HG03159 (cell line): Measurements from ENCODE around the gene CCDC112.
"Not testable (repeated sequence)": the region's sequence is repeated elsewhere in the genome, so short reads cannot be mapped to it uniquely, and the experiment has no call there.

ENCODE experiments used
- ATAC-seq: cut with Tn5 transposase; IDR thresholded peaks from one replicate; pipeline ENCODE4 v1.9.1; 2021; ENCODE audit warnings: mild to moderate bottlenecking, moderate library complexity; ENCODE audit not compliant: unreplicated experiment

CCDC112 gene

DNA sequence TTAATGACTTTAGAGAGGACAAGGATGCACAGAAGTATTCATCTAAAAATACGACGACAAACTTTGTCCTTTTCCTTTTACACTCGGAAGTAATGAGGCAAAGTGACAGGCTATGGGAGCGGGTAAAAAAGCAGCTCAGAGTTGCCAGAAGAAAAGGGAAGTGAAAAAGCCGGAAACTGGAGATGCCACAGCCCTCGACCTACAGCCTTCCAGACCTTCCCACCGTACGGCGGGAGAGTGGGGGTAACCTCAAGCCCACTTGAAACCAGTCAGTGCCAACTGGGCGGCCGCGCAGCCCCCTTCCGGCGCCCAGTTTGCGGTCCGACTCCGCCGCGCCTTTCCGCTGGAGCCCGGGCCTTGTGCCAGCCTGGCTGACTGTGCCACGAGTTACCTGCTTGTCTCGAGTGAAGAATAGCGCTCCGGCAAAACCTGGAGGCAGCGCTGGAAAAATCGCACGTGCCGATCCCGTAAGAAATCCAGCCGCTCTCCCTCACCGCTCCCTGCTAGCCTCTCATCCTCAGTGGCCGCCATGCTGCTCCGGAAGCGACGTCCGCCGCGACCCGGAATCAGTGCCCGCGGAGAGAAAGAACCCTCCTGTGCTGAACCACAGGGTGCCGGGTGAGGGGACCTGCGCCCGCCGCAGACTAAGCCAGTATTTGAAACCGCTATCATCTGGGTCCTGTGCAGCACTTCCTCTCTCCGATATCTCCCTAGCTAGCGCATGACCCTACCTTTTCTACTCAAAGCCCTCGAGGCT lies 34.0 kb downstream of the CCDC112 start, which contains the start of gene PGGT1B:
PGGT1B (minus strand) TSS at position 557 of the 757 bp plus-strand sequence; CDS start at position 531, 26 bp downstream.
- peak; percentile 89 for ATAC-seq

DNA sequence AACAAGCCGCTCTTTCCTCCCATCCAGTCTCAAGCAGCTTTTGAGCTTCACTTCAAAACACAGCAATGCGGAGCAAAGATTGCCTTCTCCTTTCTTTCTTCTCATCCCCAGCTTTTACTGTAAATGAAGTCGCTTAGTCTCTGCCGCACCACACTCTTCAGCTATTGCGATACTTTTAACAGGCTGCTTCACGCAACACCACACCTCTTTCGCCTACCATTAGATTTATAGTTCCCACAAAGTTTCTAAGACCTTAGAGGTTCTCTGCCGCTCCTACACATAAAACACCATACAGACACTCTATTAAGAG lies 34.5 kb downstream of the CCDC112 start:
- peak; percentile 51 for ATAC-seq

DNA sequence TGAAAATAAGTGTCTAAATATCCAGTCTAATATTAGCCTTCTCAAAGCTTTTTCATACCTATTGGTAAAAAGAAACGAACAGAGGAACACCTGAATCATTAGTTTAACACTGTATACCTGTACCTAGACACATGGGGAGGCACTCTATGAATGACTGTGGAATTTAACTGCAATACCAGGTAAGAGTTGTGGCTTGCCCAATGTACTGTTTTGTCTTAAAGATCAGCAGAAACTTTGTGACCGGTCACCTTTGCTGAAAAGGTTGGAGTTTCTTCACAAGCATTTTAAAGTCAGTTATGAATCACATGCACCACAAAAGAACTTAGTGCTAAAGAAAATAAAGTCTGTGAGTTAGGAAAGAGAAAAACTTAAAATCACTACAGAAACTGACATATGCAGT lies 36.2 kb downstream of the CCDC112 start:
- ATAC-seq = no peak

DNA sequence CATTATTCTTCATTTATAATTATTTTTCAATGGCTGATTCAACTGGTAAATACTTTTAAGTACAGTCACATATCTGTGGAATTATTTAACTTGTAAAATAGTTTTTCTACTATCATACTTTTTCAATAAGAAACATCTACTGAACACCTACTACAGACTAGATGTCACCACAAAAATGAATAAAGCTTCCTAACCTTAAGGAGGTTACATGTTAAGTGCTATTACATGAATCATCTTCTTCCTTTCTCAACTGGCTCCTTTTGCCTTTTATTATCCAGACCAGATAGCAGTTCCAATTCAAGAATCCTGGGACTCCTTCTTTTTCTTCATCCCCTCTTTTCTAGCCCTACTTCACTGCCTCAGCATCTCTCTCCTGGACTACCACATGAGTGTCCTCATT lies 38.5 kb downstream of the CCDC112 start:
- no peak for ATAC-seq

- ATAC-seq = not testable (repeated sequence)
These were observed 47.1 kb downstream of the CCDC112 start for GRCh38 chr5:115249379-115249778.

DNA sequence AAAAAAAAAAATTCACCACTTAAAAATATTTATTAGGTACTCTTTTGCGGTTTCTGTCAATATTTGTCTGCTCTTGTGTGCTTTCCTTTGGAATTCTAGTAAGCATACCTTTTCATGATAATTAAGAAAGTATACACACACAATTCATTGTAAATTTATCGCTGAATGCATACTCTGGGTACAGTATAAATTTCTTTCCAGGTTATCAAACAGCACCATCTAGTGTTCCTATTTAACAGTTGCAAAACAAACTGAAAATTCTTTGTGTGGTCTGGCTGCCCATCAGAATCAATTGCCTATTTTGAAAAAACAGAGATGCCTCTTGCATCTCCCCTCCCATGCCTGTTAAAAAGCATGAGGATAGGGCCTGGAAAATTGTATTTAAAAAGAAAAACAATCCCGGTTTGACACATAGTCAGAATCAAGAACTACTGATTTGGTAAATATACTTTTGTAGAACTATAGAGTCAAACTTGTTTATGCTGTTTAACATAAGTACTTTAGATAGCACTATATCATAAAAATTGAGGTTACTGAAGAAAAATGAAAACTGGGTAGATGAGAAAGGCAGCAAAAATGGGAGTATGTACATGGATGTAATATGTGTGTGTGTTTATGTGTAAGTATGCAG lies 50.0 kb downstream of the CCDC112 start:
- peak; percentile 61 for ATAC-seq

- ATAC-seq = peak; percentile 74
These were observed 53.0 kb downstream of the CCDC112 start for GRCh38 chr5:115243412-115243811.

DNA sequence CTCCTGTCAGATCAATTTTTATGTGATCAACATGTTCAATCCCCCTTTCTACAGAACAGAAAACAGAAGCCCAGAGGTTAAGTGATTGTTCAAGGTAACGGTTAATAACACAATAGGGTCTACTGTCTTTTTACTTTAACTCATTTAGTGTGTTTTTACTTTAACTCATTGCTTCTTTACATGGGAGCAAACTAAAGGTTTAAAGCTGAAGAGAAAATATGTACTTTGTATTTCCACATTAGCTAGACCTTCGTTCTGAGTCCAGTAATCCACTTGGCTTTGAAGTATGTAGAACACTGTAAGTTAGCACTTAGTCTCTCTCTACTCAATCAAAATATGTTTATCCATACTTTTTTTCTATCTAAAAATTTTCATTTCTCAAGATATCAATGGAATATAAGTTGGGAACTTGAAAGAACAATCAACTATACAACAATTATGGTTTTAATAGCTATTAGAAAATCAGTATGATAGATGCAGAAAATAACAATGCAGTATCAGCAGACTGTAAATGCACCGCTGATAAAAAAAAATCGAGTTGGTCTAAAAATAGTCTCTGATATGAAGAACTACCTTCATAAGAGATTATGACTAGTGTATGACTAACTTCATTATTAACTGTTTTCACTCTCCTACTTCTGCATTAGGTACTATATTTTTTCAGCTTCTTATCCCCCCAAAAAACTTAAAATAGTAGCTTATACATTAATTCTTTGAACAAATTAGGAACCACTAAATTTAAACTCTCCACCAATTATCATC lies 54.4 kb downstream of the CCDC112 start:
- no peak for ATAC-seq

DNA sequence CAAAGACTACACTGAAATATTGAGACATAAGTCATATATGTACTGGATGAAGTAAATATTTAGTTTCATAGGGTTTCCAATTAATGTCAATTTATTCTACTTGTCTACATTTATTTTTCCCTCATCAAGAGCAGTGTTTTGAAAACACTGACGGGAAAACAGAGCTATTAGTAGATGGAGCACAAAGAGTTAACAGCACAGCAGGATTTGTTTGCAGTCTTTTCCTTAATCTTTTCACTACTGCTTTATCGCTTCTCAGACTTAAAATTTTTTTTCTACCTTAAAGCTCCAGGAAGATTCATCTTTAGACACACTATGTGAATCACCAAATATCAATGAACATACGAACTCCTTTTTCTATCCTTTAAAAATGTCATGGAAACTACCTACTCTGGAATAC lies 59.4 kb downstream of the CCDC112 start:
- no peak for ATAC-seq

- ATAC-seq = no peak
These were observed 59.9 kb downstream of the CCDC112 start for GRCh38 chr5:115236599-115236998.

DNA sequence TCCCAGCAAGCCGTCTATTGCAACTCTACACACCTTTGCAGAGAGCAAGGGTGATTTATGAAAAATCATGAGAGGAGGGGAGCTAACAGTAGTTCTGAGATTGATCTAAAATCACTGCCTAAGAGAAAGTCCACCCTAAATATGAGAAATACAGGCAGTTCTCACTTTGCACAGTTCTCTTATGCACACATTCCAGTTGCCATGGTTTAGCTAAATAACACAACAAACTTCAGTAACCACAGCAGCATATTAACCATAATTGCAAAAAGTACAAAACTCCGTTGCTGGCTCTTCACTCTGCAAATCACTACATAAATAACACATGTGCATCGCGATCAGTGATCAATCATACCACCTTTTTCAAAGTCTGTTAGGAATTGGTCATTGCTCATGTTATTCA lies 64.9 kb downstream of the CCDC112 start:
- ATAC-seq = no peak

DNA sequence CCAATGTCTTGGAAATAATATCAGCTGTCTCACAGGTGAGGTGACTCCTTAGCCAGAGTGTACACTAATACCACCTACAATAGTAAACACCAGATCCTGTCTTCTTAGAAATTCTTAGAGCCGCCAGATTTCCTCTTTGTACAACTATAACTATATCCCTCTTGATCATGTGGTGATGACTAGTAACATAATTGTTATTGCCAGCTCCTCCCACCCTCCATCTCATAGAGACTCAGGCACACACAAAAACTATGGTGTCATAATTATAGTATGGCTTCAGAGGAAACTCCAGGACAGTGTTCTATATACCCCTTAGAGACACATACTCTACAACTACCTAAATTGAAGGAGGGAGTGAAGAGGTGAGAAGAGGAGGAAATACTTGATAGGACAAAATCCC lies 66.8 kb downstream of the CCDC112 start:
- no peak for ATAC-seq

DNA sequence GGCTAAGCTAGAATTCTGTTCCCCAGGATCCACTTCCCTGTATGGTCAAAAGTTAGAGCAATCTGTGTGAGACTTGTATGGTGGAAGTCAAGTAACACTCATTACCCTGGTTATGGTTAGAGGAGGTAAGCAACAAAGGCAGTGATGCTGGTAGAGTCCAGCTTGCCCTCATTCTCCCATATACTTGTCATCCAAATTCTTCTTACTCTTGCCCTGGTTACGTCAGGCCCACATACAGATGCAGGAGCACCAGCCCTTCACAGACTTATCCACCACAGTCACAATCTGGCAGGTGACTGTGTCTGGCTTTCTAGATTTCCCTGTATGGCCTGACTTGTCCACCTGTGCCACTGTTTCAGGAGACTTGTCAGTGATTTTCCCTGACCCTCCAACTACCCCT lies 69.2 kb downstream of the CCDC112 start:
- no peak for ATAC-seq
